ENCODE data around the gene ENDOD1. TPM values are rescaled to one million over a fixed set of nuclear protein-coding genes. Genes with fewer than 3 reads are reported as not detected.

Gene ENDOD1
- total RNA-seq, 1 donor from 2014 or later = 61.1 TPM

GRCh38 chr11:95143106-95143681 is 53.5 kb downstream of the ENDOD1 start:
- DNase-seq (ENCODE audit: low read depth in 2 of 2) = no peak

GRCh38 chr11:95144313-95145235 is 54.9 kb downstream of the ENDOD1 start:
- peak in 1 of 2 donors; percentile 68 for DNase-seq (ENCODE audit: low read depth in 2 of 2)

- DNase-seq (ENCODE audit: low read depth in 2 of 2) = no peak
Observed at GRCh38 chr11:95145430-95146060, 55.9 kb downstream of the ENDOD1 start.

- DNase-seq (ENCODE audit: low read depth in 2 of 2) = peak; percentile 91 to 92
Observed at GRCh38 chr11:95147364-95147905, 57.8 kb downstream of the ENDOD1 start.

- no peak for DNase-seq (ENCODE audit: low read depth in 2 of 2)
Observed at GRCh38 chr11:95148406-95148805, 58.8 kb downstream of the ENDOD1 start.

- no peak for DNase-seq (ENCODE audit: low read depth in 2 of 2)
Observed at GRCh38 chr11:95148938-95149337, 59.3 kb downstream of the ENDOD1 start.

GRCh38 chr11:95149651-95150364 is 60.2 kb downstream of the ENDOD1 start:
- DNase-seq (ENCODE audit: low read depth in 2 of 2) = peak; percentile 22 to 26

GRCh38 chr11:95150956-95151684 is 61.5 kb downstream of the ENDOD1 start:
- peak; percentile 92 to 94 for DNase-seq (ENCODE audit: low read depth in 2 of 2)

GRCh38 chr11:95152876-95153856 is 63.5 kb downstream of the ENDOD1 start:
- peak in 1 of 2 donors; percentile 13 for DNase-seq (ENCODE audit: low read depth in 2 of 2)

GRCh38 chr11:95153857-95154246 is 64.2 kb downstream of the ENDOD1 start:
- DNase-seq (ENCODE audit: low read depth in 2 of 2) = no peak

GRCh38 chr11:95154514-95154913 is 64.9 kb downstream of the ENDOD1 start:
- DNase-seq (ENCODE audit: low read depth in 2 of 2) = peak; percentile 40 to 47

- no peak for DNase-seq (ENCODE audit: low read depth in 2 of 2)
Observed at GRCh38 chr11:95155385-95155784, 65.7 kb downstream of the ENDOD1 start.

GRCh38 chr11:95156133-95156721 is 66.6 kb downstream of the ENDOD1 start:
- no peak for DNase-seq (ENCODE audit: low read depth in 2 of 2)

GRCh38 chr11:95156916-95157541 is 67.4 kb downstream of the ENDOD1 start:
- no peak for DNase-seq (ENCODE audit: low read depth in 2 of 2)

GRCh38 chr11:95157824-95158223 is 68.2 kb downstream of the ENDOD1 start:
- DNase-seq (ENCODE audit: low read depth in 2 of 2) = no peak

- no peak for DNase-seq (ENCODE audit: low read depth in 2 of 2)
Observed at GRCh38 chr11:95161248-95161647, 71.6 kb downstream of the ENDOD1 start.

GRCh38 chr11:95163106-95163505 is 73.5 kb downstream of the ENDOD1 start:
- no peak for DNase-seq (ENCODE audit: low read depth in 2 of 2)

- no peak for DNase-seq (ENCODE audit: low read depth in 2 of 2)
Observed at GRCh38 chr11:95165638-95166037, 76.0 kb downstream of the ENDOD1 start.

- DNase-seq (ENCODE audit: low read depth in 2 of 2) = no peak
Observed at GRCh38 chr11:95166781-95167180, 77.1 kb downstream of the ENDOD1 start.
